HG03460 (cell line): ENCODE results near the gene PAN2.
"Not testable (repeated sequence)": the region's sequence is repeated elsewhere in the genome, so short reads cannot be mapped to it uniquely, and the experiment has no call there.

Source experiments
- ATAC-seq: cut with Tn5 transposase; IDR thresholded peaks from one replicate; pipeline ENCODE4 v1.9.1; 2021; ENCODE audit not compliant: unreplicated experiment

PAN2 gene

GRCh38 chr12:56308714-56309113 lies 25.1 kb downstream of the PAN2 start:
- no peak for ATAC-seq

- no peak for ATAC-seq
These were observed 26.4 kb downstream of the PAN2 start for GRCh38 chr12:56307221-56307965.

DNA sequence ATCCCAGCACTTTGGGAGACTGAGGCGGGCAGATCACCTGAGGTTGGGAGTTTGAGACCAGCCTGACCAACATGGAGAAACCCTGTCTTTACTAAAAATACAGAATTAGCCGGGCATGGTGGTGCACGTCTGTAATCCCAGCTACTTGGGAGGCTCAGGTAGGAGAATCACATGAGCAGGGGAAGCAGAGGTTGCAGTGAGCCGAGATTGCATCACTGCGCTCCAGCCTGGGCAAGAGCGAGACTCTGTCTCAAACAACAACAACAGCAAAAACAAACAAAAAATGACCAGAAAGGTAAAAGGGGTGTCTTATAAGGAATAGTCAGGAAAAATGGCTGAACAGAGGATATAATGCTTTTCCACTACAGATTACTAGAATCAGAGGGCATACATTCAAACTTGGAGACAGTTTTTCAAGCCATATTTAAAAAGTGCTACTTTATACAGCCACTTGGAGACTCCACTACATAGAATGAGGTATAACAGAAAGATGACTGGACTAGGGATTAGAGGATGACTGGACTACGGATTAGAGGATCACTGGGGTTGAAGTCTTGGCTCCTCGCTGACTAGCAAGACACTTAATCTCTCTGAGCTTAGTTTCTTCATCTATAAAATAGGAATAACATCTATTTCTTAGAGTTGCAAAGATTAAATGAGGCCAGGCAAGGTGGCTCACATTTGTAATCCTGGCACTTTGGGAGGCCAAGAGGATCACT lies 28.8 kb downstream of the PAN2 start:
- no peak for ATAC-seq

DNA sequence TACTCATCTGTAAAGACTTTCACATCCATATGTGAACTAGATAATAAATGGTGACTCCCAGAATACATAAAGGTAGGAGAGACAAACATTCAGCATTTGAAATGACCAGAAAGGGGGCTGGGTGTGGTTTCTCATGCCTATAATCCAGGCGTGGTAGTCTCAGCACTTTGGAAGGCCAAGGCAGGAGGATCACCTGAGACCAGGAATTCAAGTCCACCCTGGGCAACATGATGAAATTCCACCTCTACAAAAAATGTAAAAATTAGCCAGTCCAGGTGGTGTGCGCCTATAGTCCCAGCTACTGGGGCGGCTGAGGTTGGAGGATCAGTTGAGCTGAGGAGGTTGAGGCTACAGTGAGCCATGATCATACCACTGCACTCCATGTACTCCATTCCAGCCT lies 29.5 kb downstream of the PAN2 start:
- ATAC-seq, result no peak

- no peak for ATAC-seq
These were observed 32.9 kb downstream of the PAN2 start for GRCh38 chr12:56300644-56301464.

DNA sequence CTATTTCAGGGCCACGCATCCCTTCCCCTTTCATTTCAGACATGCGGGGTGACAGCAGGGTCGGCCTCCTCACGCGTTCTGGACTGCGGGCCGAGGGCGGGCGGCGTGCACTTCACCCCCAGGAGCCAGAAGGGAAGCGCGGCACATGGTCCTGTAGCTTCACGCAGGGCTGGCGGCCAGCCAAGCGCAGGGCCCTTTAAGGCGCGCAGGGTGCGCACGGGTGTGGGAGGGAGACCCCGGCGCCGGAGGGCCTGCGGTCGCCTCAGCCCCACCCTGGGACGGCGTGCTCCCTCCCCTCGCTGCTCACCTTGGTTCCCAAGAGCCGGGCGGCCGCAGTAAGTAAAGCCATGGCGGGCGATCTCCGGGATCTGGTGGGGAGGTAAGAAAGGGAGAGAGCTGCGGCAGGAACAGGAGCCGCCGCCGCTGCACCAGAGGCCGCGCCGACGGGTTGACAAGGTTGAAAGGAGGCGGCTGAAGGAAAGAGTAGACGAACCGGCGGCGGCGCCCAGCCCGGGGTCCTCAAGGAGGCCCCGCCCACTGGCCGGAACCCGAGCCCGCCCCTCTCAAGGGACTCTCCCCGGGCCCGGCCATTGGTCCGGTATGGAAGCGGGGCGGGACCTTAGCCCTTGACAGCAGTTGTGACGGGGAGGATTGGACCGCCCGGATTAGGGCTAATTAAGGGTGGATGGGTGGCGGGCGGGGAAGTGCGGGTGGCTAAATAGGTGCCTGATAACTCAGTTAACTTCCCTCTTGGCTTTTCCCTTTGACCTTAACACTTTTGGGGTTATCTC lies 33.8 kb downstream of the PAN2 start, which contains the start of gene CS:
Gene CS, minus strand, starts transcription at position 478 of the 791 bp plus-strand sequence. Its CDS starts 129 bp downstream, at position 349.
- peak; percentile 93 for ATAC-seq

GRCh38 chr12:56299308-56299852 lies 34.4 kb downstream of the PAN2 start:
- ATAC-seq, result peak; percentile 3

GRCh38 chr12:56298828-56299227 lies 35.0 kb downstream of the PAN2 start:
- ATAC-seq, result no peak

- ATAC-seq, result no peak
These were observed 36.4 kb downstream of the PAN2 start for GRCh38 chr12:56297400-56297799.

DNA sequence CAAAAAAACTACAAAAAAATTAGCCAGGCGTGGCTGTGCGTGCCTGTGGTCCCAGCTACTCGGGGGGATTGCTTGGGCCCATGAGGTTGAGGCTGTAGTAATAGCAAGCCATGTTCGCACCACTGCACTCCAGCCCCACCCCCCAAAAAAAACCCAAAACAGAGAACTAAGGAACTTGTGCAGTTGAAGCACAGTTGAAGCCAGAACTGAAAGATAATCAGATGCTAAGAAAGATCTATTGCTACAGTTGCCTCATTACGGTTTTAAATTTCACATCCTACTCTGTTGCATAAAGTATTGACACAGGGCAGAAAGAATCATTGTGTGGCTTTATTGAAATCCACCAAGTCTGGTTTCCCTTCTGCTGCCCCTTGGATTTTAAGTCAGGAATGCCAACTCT lies 37.5 kb downstream of the PAN2 start:
- no peak for ATAC-seq

- ATAC-seq, result no peak
These were observed 40.0 kb downstream of the PAN2 start for GRCh38 chr12:56293795-56294194.

GRCh38 chr12:56288705-56289387 lies 45.0 kb downstream of the PAN2 start:
- ATAC-seq, result no peak

- no peak for ATAC-seq
These were observed 47.6 kb downstream of the PAN2 start for GRCh38 chr12:56286044-56286830.

GRCh38 chr12:56284263-56284662 lies 49.5 kb downstream of the PAN2 start:
- ATAC-seq, result not testable (repeated sequence)

DNA sequence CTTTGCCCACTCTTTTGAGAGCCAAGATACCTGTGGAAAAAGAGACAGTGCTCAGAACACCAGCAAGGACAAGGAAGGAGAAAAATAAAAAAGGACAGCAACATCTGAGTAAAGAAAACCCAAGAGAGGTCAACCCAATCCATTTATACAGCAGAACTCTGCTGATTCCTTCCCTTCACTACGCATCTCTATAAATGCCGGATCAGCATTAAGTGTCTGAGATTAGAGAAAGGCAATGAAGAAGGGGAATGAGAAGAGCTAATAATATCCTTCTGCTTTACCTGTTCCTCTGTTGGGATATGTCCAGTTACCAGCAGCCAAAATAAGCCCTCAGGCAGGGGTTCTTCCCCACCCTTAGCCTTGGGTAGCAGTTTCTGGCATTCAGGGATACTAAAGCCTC lies 51.2 kb downstream of the PAN2 start:
- no peak for ATAC-seq

- no peak for ATAC-seq
These were observed 51.8 kb downstream of the PAN2 start for GRCh38 chr12:56282030-56282429.

GRCh38 chr12:56280849-56281248 lies 53.0 kb downstream of the PAN2 start:
- no peak for ATAC-seq

DNA sequence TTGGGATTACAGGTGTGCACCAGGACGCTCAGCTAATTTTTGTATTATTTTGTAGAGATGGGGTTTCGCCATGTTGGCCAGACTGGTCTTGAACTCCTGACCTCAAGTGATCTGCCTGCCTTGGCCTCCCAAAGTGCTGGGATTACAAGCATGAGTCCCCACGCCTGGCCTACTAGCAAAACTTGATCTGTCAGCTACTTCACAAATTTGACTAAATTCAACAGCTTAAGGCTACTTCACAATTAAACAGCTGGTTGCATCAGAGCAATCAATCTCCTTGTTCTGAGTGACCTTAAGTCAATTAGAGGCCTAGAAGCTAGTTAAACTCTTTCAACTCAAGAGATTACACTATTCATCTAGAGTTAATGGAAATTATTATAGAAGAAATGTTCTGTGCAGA lies 54.9 kb downstream of the PAN2 start:
- ATAC-seq, result no peak

- ATAC-seq, result no peak
These were observed 59.5 kb downstream of the PAN2 start for GRCh38 chr12:56274299-56274698.
